HPDE6-E6E7 (cell line): ENCODE results near the gene KIAA1549.
"Not testable (repeated sequence)": the region's sequence is repeated elsewhere in the genome, so short reads cannot be mapped to it uniquely, and the experiment has no call there.

Experiments
- DNase-seq: peaks from one replicate; pipeline ENCODE4 v3.0.0; 2011; ENCODE audit warnings: missing footprints; ENCODE audit errors: extremely low spot score

Gene KIAA1549

GRCh38 chr7:138981332-138982203, at the start of gene KIAA1549:
Gene KIAA1549 (minus strand): TSS chr7:138981389. CDS start chr7:138981269, 120 bp downstream.
- peak; percentile 49 for DNase-seq

DNA sequence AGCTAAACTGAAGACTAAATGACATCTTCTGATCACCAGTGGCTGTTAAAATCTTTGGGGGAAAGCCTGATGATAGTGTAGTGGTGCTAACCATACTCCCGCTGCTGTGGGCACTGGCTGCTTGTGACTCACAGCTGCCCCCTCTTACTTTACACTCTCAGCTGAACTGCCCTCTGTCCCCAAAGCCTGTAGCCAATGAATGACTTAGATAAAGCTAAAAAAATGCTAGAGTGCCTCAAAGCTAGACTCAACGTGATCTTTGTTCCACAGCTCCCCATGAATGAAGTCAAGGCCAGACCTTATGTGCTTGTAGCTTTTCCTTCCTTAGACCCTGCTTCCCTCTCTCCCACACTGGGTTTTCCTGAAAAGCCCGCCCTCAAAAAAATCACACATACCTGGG, 48.2 kb upstream of the KIAA1549 start:
- DNase-seq: no peak

DNA sequence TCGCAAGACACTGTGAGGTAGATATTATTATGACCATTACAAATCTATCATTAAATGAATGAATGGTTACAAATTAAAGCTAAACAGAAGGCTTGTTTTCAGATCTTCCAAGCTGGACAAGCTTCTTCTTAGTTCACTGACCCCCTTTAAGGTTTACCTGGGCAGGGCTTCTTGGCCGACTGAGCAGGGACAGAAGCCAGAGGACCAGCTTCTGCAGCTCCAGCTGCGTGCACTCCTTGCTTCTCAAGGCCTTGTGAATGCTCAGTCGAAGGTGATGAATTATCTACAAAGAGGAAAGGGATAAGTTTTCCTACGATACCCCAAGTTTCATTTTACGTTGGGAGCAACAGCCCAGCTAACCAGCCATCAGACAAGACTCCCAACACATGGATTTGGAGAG, 45.4 kb upstream of the KIAA1549 start:
- no peak for DNase-seq

DNA sequence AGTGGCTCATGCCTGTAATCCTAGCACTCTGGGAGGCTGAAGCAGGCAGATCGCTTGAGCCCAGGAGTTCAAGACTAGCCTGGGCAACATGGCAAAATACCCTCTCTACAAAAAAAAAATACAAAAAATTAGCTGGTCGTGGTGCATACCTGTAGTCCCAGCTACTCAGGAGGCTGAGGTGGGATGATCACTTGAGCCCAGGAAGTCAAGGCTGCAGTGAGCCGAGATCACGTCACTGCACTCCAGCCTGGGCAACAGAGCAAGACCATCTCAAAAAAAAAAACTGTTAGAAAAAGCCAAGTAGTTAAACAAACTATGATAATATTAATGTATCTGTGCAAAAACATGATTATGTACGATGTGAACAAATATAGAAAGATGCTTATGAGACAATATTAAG, 44.7 kb upstream of the KIAA1549 start:
- not testable (repeated sequence) for DNase-seq

- no peak for DNase-seq
Observed at GRCh38 chr7:139023076-139023475, 41.9 kb upstream of the KIAA1549 start.

DNA sequence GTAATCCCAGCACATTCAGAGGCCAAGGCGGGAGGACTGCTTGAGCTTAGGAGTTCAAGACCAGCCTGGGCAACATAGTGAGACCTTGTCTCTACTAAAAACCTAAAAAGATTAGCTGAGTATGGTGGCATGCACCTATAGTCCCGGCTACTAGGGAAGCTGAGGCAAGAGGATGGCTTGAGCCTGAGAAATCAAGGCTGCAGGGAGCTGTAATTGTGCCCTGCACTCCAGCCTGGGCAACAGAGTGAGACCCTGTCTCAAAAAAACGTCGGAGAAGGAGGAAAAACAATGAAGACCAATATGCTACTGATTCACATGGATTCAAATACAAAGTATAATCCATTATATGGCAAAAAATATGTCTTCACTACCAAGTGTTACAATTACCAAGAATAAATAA, 41.1 kb upstream of the KIAA1549 start:
- DNase-seq: no peak

DNA sequence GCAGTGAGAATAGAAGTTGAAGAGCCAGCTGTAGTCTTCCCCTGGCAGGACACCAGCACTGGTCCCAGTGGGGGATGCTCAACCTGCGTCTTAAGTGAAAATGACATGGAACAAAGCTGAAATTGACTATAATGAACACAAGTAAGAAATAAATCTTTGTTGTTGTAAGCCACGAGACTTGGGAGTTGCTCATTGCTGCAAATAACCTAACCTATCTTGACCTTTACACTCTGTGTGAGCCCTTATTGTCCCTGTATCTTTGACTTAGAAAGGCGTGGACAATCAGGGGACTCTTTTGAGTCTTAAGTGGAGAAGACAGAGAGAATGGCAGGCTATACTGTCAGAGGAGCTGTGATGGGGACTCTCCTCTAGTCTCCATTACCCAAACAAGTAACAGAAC, 37.7 kb upstream of the KIAA1549 start:
- no peak for DNase-seq

DNA sequence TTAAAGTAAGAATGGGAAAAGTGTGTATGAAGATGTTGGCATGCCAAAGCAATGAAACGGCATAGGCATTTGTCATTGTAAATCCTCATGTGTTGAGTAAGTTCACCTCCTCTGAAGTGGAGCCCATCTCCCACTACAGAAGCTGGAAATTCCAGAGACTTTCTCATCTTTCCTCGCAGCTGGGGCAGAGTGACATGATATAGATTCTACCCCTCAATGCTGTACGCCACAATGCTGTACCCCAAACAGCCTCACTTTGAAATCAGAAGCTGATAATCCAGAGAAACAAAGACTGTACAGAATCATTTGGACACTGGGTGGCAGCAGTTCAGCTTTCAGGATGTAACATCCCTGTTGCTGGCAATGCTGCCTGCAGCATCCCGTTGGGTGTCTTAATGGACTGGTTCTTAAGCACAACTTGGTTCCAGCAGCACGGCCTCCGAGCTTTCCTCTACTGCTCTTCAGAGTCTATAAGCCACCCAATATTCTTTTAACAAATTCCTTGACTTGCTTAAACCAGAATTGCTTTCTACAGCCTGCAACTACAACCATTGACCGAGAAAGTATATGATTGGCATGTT, 35.8 kb upstream of the KIAA1549 start:
- DNase-seq: peak; percentile 84

- DNase-seq: no peak
Observed at GRCh38 chr7:139011373-139011772, 30.2 kb upstream of the KIAA1549 start.

- DNase-seq: no peak
Observed at GRCh38 chr7:139004321-139005090, 23.3 kb upstream of the KIAA1549 start.

- DNase-seq: no peak
Observed at GRCh38 chr7:138999414-138999813, 18.2 kb upstream of the KIAA1549 start.

- no peak for DNase-seq
Observed at GRCh38 chr7:138992052-138992531, 10.9 kb upstream of the KIAA1549 start.

DNA sequence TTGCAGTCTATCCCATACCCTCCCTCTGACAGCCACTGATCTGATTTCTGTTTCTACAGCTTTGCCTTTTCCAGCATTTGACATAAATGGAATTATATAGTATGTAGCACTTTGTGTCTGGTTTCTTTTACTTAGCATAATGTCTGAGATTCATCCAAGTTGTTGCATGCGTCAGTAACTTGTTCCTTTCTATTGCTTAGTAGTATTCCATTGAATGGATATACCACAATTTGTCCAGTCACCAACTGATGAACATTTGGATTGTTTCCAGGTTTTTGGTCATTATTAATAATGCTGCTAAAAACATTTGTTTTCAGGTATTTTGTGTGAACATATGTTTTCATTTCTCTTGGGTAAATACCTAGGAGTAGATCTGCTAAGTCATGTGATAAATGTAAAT, 6.5 kb upstream of the KIAA1549 start:
- DNase-seq: no peak

DNA sequence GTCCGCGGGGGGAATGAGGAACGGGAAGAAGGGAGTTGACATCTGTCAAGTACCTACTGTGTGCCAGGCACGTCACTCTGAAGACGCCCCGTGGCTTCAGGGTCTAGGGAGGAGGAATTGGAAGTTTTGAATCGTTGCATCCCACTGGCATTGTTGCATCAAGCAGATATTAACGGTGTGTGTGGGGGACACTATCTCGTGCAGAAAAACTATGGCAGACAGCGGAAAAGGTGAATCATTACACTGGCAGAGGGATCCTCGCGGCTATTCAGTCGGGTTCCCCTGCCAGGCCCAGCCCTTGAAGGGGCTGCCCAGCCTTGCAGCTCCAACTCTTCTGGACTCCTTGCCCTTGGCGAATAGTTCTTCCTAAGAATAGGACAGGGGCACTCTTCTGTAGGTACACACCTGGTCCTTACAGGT, 1.0 kb upstream of the KIAA1549 start:
- DNase-seq: no peak

- no peak for DNase-seq
Observed at GRCh38 chr7:138980563-138981291, 462 bp downstream of the KIAA1549 start.

DNA sequence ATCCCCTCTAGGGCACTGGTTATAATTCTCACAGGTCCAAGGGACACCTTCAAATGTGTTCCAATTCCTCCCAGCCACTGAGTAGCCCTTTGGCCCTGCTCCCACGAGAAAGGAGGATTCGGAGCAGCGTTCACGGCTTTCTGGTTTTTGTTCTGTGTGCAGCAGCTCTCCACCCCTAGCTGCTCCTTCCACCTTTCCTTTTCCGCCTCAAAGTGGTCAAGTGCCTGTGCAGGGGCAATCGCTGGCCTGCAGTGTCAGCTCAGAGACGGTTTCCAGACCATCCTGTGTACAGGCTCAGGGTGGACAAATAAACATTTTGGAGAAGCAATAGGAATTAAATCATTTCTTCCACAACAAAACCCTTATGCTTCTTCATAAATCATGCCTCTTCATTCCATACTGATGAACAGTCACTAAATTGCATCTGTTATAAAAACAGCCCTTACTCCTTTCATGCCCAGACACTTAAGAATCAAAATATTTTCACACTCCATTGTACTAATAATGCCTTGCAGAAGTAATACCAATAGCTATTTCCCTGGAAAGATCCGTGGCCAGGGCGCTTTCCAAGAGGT, 1.1 kb downstream of the KIAA1549 start:
- DNase-seq: no peak

GRCh38 chr7:138979226-138979979, 1.8 kb downstream of the KIAA1549 start:
- DNase-seq: no peak

GRCh38 chr7:138978541-138979184, 2.5 kb downstream of the KIAA1549 start:
- DNase-seq: no peak

GRCh38 chr7:138976161-138976560, 5.0 kb downstream of the KIAA1549 start:
- not testable (repeated sequence) for DNase-seq
